RWPE1 (cell line): ENCODE data around the gene C1orf53.
"Not testable (repeated sequence)": the region's sequence is repeated elsewhere in the genome, so short reads cannot be mapped to it uniquely, and the experiment has no call there.

Experiments
- CTCF ChIA-PET: fragments of 350-600 bp; sonication (Branson Sonifier 250); formaldehyde crosslinking; extraction: SDS; loops from one replicate; lab custom pipeline; 2021; lab: Yijun Ruan, JAX
- POLR2A ChIA-PET: fragments of 400-600 bp; formaldehyde crosslinking; extraction: SDS; loops from one replicate; lab custom pipeline; 2020; ENCODE audit warnings: antibody characterized with exemption; ENCODE audit not compliant: low non-redundant PET; lab: Yijun Ruan, JAX
- DNase-seq: peaks from one replicate; pipeline ENCODE4 v3.0.0; 2012; ENCODE audit warnings: low spot score
- H3K27ac ChIP-seq: fragments of 450-650 bp; 2 replicates; pipeline ENCODE4 v1.5.1; 2017
- TF ChIP-seq, protein P1 (sequence below): fragments of 450-650 bp; conservative IDR thresholded peaks from 2 replicates; pipeline ENCODE4 v1.5.1; 2017; ENCODE audit warnings: low read depth, mild to moderate bottlenecking

Gene C1orf53

DNA sequence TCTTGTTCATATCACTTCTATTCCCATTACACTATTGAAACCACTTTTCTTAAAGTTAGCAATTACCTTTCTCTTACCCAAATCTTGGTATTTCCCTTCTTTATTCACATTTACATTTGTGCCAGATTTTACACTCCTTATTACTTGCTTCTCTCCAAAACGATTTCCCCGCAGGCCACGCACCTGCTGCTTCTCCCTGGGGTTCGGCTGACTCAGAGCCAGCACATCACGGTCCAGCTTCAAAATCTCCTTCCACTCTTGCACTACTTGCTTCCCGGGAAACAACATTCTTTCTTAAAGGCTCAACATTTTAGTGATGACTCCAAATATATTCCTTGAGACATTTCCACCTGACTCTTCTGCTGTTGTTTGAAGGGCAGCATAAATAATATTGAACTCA, 35.5 kb downstream of the C1orf53 start:
- ChIA-PET CTCF (no interaction called here), POLR2A (no interaction called here)
- no peak for DNase-seq
- TF ChIP-seq, protein P1, sequence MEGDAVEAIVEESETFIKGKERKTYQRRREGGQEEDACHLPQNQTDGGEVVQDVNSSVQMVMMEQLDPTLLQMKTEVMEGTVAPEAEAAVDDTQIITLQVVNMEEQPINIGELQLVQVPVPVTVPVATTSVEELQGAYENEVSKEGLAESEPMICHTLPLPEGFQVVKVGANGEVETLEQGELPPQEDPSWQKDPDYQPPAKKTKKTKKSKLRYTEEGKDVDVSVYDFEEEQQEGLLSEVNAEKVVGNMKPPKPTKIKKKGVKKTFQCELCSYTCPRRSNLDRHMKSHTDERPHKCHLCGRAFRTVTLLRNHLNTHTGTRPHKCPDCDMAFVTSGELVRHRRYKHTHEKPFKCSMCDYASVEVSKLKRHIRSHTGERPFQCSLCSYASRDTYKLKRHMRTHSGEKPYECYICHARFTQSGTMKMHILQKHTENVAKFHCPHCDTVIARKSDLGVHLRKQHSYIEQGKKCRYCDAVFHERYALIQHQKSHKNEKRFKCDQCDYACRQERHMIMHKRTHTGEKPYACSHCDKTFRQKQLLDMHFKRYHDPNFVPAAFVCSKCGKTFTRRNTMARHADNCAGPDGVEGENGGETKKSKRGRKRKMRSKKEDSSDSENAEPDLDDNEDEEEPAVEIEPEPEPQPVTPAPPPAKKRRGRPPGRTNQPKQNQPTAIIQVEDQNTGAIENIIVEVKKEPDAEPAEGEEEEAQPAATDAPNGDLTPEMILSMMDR = no peak
- H3K27ac ChIP-seq = no peak overlapping the region

DNA sequence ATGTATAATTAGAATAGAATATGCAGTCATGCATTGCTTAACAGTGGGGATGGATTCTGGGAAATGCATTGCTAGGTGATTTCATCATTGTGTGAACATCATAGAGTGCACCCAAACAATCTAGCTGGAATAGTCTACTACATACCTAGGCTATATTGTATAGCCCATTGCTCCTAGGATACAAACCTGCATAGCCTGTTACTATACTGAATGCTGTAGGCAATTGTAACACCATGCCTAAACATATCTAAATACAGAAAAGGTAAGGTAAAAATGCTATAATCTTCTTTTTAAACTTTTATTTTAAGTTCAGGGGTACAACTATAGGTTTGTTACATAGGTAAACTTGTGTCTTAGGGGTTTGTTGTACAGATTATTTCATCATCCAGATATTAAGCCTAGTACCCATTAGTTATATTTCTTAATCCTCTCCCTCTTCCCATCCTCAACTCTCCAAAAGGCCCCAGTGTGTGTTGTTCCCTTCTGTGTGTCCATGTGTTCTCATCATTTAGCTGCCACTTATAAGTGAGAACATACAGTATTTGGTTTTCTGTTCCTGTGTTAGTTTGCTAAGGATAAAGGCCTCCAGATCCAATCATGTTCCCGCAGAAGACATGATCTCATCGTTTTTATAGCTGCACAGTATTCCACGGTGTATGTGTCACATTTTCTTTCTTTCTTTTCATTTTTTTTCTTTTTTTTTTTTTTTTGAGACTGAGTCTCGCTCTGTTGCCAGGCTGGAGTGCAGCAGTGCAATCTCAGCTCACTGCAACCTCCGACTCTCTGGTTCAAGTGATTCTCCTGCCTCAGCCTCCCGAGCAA, 36.9 kb downstream of the C1orf53 start:
- CTCF ChIA-PET = interaction anchor here (0.6 kb wide), 2 partner anchors 117 to 756 kb away, joined by 3 read pairs; no protein-coding TSS in a partner anchor
- POLR2A ChIA-PET, DNase-seq: not testable (repeated sequence)

DNA sequence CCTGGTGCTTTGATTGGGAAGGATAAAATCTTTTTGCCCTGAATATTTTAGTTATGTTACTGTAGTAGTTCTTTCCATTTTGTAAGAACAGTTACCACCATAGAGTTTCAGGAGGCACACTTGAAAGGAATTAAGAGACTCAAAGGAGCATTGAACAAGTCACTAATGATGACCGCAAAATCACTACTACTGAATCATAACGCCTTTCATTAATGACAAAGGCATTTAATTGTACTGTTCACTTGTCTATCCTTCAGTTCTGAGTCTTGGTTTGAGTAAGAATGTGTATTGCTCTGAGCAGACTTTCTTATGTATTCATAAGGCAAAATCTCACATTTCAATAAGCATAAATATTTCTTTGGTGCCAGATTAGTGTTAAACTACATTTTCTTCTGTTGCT, 39.6 kb downstream of the C1orf53 start:
- ChIA-PET CTCF (interaction anchor here (0.5 to 0.9 kb wide), 3 partner anchors 11 to 358 kb away, joined by 4 to 6 read pairs (median 4); no protein-coding TSS in a partner anchor), POLR2A (no interaction called here)
- no peak for DNase-seq
- no peak overlapping the region for H3K27ac ChIP-seq
- TF ChIP-seq, protein P1 = no peak

More for the DNA sequence above, 36.9 kb downstream of the C1orf53 start:
- not testable (repeated sequence) for H3K27ac ChIP-seq

DNA sequence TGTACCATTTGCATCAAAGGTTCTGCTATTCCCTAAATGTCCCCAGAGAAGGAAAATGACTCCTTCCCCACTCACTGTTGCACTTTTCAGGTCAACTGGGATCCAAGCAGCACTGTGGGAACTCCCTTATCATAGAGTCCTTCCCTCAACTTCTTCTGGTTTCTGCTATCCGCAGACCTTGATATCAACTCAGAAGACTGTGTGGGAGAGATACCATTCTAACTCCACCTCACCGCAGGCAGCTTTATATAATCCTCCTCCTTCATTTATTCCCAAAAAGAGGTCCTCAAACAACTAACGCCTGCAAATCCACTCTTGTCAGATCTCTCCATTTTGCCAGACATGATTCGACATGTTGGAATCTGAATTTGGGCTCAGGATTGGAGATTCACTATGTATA, 42.1 kb downstream of the C1orf53 start:
- POLR2A ChIA-PET = no interaction called here
- TF ChIP-seq, protein P1 = no peak
- CTCF ChIA-PET = interaction anchor here (1.1 kb wide), 1 partner anchor 11 kb away, joined by 5 read pairs; no protein-coding TSS in a partner anchor
- DNase-seq = no peak
- H3K27ac ChIP-seq = no peak overlapping the region

DNA sequence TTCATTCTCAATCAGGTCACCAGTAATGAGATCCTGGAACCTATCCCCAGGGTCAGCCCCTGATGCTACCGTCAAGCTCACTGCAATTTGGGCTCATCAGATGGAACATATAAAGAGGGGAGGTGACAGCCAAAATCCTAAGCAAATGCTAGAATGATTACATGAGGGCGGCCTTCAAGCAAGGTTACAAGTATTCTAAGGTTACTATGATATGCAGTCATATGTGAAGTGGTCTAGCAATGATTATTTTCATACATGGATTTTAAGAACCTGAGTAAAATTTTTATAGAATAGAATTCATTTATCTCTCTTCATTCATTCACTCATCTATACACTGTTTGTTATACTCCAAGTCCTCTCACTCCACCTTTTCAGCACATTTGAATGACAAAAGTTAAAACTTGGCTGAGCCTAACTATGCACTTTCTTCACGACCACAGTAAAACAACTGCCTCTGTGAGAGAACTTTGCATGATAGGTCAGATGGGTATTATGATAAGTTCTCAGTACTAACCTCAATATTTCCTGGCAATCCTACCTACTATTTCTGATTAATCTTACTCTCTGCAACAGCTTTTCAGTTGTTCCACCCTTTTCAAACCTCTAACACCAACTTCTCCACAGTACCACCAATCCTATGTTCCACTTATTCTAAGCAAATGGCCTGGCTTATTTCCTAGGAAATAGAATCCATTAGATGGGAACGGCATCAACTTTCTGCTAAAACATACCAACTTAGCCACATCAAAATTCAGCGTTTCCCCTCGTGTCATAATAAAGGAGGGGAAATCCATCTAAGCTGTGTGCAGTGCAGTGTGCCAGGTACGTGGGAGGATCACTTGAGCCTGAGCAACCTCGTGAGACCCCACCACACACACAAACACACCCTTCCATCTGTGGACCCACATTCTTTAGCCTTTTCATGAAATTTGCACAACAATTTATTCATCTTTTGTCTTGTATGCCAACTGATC, 46.8 kb downstream of the C1orf53 start:
- TF ChIP-seq, protein P1 = no peak
- no peak for DNase-seq
- POLR2A ChIA-PET = no interaction called here
- CTCF ChIA-PET = no interaction called here
- no peak overlapping the region for H3K27ac ChIP-seq

DNA sequence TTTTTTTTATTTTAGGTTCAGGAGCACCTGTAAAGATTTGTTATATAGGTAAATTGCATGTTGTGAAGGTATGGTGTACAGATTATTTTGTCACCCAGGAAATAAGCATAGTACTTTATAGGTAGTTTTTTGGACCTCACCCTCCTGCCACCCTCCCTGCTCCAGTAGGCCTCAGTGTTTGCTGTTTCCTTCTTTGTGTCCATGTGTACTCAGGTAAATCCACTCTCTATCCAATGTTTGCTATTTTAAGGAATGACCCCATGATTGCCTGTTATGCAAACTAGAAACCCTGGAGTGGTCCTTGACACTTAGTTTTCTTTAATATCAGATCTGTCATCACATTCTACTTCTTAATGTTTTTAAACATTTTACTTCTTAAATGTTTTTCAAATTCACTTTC, 48.7 kb downstream of the C1orf53 start:
- no peak overlapping the region for H3K27ac ChIP-seq
- no peak for DNase-seq
- POLR2A ChIA-PET = no interaction called here
- CTCF ChIA-PET = interaction anchor here (0.6 kb wide), 1 partner anchor 279 kb away, joined by 3 read pairs; no protein-coding TSS in a partner anchor
- TF ChIP-seq, protein P1 = no peak
